GM23248 (cell line): ENCODE data around the gene ZNF552. TPM values are rescaled to one million over a fixed set of nuclear protein-coding genes. Genes with fewer than 3 reads are reported as not detected.

Source experiments
- DNase-seq: peaks from one replicate; pipeline ENCODE4 v3.0.0-alpha.2; 2015
- H2AFZ ChIP-seq: fragments of 200-600 bp; sonication (generic); 2 replicates; pipeline ENCODE4 v1.6.1; 2016; ENCODE audit warnings: antibody characterized with exemption
- H3F3A ChIP-seq: fragments of 200-600 bp; sonication (generic); 2 replicates; pipeline ENCODE4 v1.6.1; 2016; ENCODE audit warnings: mild to moderate bottlenecking, antibody characterized with exemption, mixed run types; ENCODE audit not compliant: insufficient read depth
- H3K27ac ChIP-seq: fragments of 200-600 bp; sonication (generic); 2 replicates; pipeline ENCODE4 v1.5.1; 2016; ENCODE audit warnings: mild to moderate bottlenecking
- H3K27me3 ChIP-seq: fragments of 200-600 bp; sonication (generic); replicated peaks from 2 replicates; pipeline ENCODE4 v1.6.1; 2016; ENCODE audit warnings: mild to moderate bottlenecking; ENCODE audit not compliant: insufficient read depth
- H3K36me3 ChIP-seq: fragments of 200-600 bp; sonication (generic); 2 replicates; pipeline ENCODE4 v1.6.1; 2016; ENCODE audit warnings: low read depth, mild to moderate bottlenecking
- H3K4me1 ChIP-seq: fragments of 200-600 bp; sonication (generic); 2 replicates; pipeline ENCODE4 v1.6.1; 2016; ENCODE audit warnings: mild to moderate bottlenecking; ENCODE audit not compliant: insufficient read depth
- H3K4me2 ChIP-seq: fragments of 200-600 bp; sonication (generic); one replicate; pipeline ENCODE4 v1.6.1; 2016; ENCODE audit warnings: mild to moderate bottlenecking; ENCODE audit not compliant: unreplicated experiment
- H3K4me3 ChIP-seq: fragments of 200-600 bp; sonication (generic); 2 replicates; pipeline ENCODE4 v1.5.1; 2016; ENCODE audit warnings: mild to moderate bottlenecking
- H3K79me2 ChIP-seq: fragments of 200-600 bp; sonication (generic); 2 replicates; pipeline ENCODE4 v1.6.1; 2016; ENCODE audit warnings: mild to moderate bottlenecking; ENCODE audit not compliant: insufficient read depth
- H3K9ac ChIP-seq: fragments of 200-600 bp; sonication (generic); 2 replicates; pipeline ENCODE4 v1.6.1; 2016; ENCODE audit warnings: mild to moderate bottlenecking
- H3K9me2 ChIP-seq: fragments of 200-600 bp; sonication (generic); 2 replicates; pipeline ENCODE4 v1.6.1; 2016; ENCODE audit warnings: mixed run types, mild to moderate bottlenecking, moderate library complexity; ENCODE audit not compliant: insufficient read depth
- H3K9me3 ChIP-seq: fragments of 200-600 bp; sonication (generic); one replicate; pipeline ENCODE4 v1.6.1; 2017; ENCODE audit warnings: low read depth
- H4K20me1 ChIP-seq: fragments of 200-600 bp; sonication (generic); 2 replicates; pipeline ENCODE4 v1.6.0; 2016; ENCODE audit not compliant: insufficient read depth
- EZH2 ChIP-seq: fragments of 200-600 bp; sonication (generic); IDR thresholded peaks from 2 replicates; pipeline ENCODE4 v1.6.1; 2018; ENCODE audit warnings: antibody characterized with exemption, mild to moderate bottlenecking; ENCODE audit not compliant: insufficient read depth, poor library complexity, severe bottlenecking
- EZH2phosphoT487 ChIP-seq: fragments of 200-600 bp; sonication (generic); IDR thresholded peaks from 2 replicates; pipeline ENCODE4 v1.6.1; 2018; ENCODE audit warnings: antibody characterized with exemption, moderate library complexity, mild to moderate bottlenecking, low read depth; ENCODE audit not compliant: insufficient read depth
- WGBS, 2 experiments: methylation state at CpG; one replicate each; pipeline ENCODE4 v1.1.6; 2015 to 2017; ENCODE audit warnings: low lambda C conversion rate in 2 of 2, low coverage in 1 of 2; ENCODE audit errors: missing lambda C conversion rate in 2 of 2; 5-methylcytosine and 5-hydroxymethylcytosine counted together
- in situ Hi-C: fragments of 300-500 bp; cut with MboI; formaldehyde crosslinking; loops from 2 replicates; pipeline ENCODE4 v1.15.0; 2020
- polyA plus RNA-seq: library from polyadenylated mRNA; unstranded; fragments of >200 nt; fragmentation: Nextera tagmentation; extraction: Ambion mirVana; gene quantifications from 2 replicates; pipeline ENCODE4 v1.2.1, GENCODE V29; 2016
- total RNA-seq: library from RNA; depleted of rRNA; stranded (reverse); fragments of >200 nt; shearing (Covaris generic); gene quantifications from 2 replicates; pipeline ENCODE4 v1.2.3, GENCODE V29; 2014; rRNA removed

ZNF552 gene
- total and polyA plus RNA-seq, 2 experiments from 2014 or later, result 2.7 to 4.3 TPM

DNA sequence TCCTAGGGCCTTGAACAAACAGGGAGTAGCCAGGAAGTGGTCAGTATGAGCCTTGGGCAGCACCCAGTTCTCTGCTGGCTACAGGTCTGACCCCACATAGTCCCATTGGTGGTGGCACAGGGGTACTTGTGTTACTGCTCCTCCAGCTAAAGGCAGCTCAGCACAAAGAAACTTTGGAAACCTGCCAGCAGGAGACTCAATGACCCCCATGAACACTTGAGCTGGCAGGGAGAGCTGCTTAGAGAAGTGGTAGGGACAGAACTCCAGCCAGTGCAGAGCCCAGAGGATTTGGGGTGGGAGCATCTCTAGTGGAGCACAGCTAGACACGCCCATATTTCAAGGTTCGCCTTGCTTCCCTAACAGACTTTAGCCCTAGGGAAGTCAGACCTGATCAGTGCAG is 55.6 kb downstream of the ZNF552 start:
- Histone ChIP-seq H3K4me1 (no peaks in the 10 kb centered on the region), H3K27ac (no peak overlapping the region), H3K36me3 (peaks cover 30% of the 10 kb centered on the region), H4K20me1 (no peaks in the 10 kb centered on the region), H3K27me3 (no peaks in the 10 kb centered on the region), H3K4me2 (no peak overlapping the region), H3K4me3 (no peak overlapping the region), H3K9me3 (no peaks in the 10 kb centered on the region), H3K79me2 (peaks cover 30% of the 10 kb centered on the region), H2AFZ (no peak overlapping the region), H3F3A (no peaks in the 10 kb centered on the region), H3K9me2 (no peaks in the 10 kb centered on the region), H3K9ac (no peak overlapping the region)
- DNase-seq, result no peak
- 100% methylated on average over 2 of the region's 2 CpGs for WGBS, 2 experiments
- TF ChIP-seq EZH2 (no peak), EZH2phosphoT487 (no peak)
- in situ Hi-C loops, result no loop called here

DNA sequence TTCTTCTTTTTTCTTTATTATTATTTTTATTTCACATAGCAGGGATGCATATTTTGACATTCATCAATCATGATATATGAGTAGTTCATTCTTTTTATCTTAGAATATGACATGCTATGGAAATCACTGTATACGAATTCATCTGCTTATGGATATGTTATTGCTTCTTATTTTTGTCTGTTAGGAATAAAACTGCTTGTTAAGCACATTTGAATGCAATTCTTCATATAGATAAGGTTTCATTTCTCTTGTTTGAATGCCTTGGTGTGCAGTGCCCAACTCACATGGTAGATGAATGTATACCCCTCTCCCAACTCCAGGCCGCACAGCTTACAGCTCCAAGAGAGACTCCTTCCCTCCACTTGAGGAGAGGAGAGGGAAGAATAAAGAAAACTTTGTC is 56.8 kb downstream of the ZNF552 start:
- in situ Hi-C loops, result no loop called here
- Histone ChIP-seq H3K27ac (no peak overlapping the region), H3K9me3 (no peaks in the 10 kb centered on the region), H2AFZ (no peak overlapping the region), H3K9ac (no peak overlapping the region), H3K27me3 (no peaks in the 10 kb centered on the region), H3K36me3 (peaks cover 41% of the 10 kb centered on the region), H3K4me2 (no peak overlapping the region), H3K79me2 (peaks cover 34% of the 10 kb centered on the region), H4K20me1 (no peaks in the 10 kb centered on the region), H3K4me1 (no peaks in the 10 kb centered on the region), H3K9me2 (no peaks in the 10 kb centered on the region), H3F3A (no peaks in the 10 kb centered on the region), H3K4me3 (no peak overlapping the region)
- WGBS, 2 experiments, result 79 to 88% methylated on average over 2 of the region's 2 CpGs
- TF ChIP-seq EZH2phosphoT487, result no peak
- DNase-seq, result no peak

Other genes with a start within 250 kb of the ZNF552 start
- gene ZNF416, start 236.0 kb downstream of the ZNF552 start, total RNA-seq, result 3.2 and 5.9 TPM in 2 replicates
- 4.9 and 5.8 TPM in 2 replicates for gene ZNF416, start 236.0 kb downstream of the ZNF552 start, polyA plus RNA-seq
- gene ZIK1, start 230.8 kb downstream of the ZNF552 start, total RNA-seq, result 5.3 and 10.4 TPM in 2 replicates
- 3.2 and 3.4 TPM in 2 replicates for gene ZIK1, start 230.8 kb downstream of the ZNF552 start, polyA plus RNA-seq
- gene ZNF530, start 215.0 kb downstream of the ZNF552 start, total RNA-seq, result 3.7 and 5.1 TPM in 2 replicates
- gene ZNF530, start 215.0 kb downstream of the ZNF552 start, polyA plus RNA-seq, result 2.4 and 2.6 TPM in 2 replicates
- gene ZNF134, start 200.7 kb downstream of the ZNF552 start, total RNA-seq, result 23.6 and 27.6 TPM in 2 replicates
- 9.5 and 10.0 TPM in 2 replicates for gene ZNF134, start 200.7 kb downstream of the ZNF552 start, polyA plus RNA-seq
- 8.3 and 11.1 TPM in 2 replicates for gene ZNF211, start 181.7 kb downstream of the ZNF552 start, total RNA-seq
- 5.5 and 5.7 TPM in 2 replicates for gene ZNF211, start 181.7 kb downstream of the ZNF552 start, polyA plus RNA-seq
- not detected in 2 replicates for gene ZSCAN4, start 146.0 kb downstream of the ZNF552 start, total RNA-seq
- gene ZSCAN4, start 146.0 kb downstream of the ZNF552 start, polyA plus RNA-seq, result not detected in 2 replicates
- 6.3 and 7.1 TPM in 2 replicates for gene ZNF551, start 132.9 kb downstream of the ZNF552 start, total RNA-seq
- 1.9 and 2.6 TPM in 2 replicates for gene ZNF551, start 132.9 kb downstream of the ZNF552 start, polyA plus RNA-seq
- gene ZNF154, start 105.7 kb downstream of the ZNF552 start, total RNA-seq, result 2.0 and 2.2 TPM in 2 replicates
- gene ZNF154, start 105.7 kb downstream of the ZNF552 start, polyA plus RNA-seq, result 2.0 and 2.6 TPM in 2 replicates
- gene ZNF671, start 87.3 kb downstream of the ZNF552 start, total RNA-seq, result 7.2 and 8.4 TPM in 2 replicates
- gene ZNF671, start 87.3 kb downstream of the ZNF552 start, polyA plus RNA-seq, result 6.8 and 6.9 TPM in 2 replicates
- gene ZNF776, start 68.1 kb downstream of the ZNF552 start, total RNA-seq, result 6.7 and 9.4 TPM in 2 replicates
- 3.7 and 3.9 TPM in 2 replicates for gene ZNF776, start 68.1 kb downstream of the ZNF552 start, polyA plus RNA-seq
- gene ZNF586, start 45.2 kb downstream of the ZNF552 start, total RNA-seq, result 8.1 and 20.6 TPM in 2 replicates
- gene ZNF586, start 45.2 kb downstream of the ZNF552 start, polyA plus RNA-seq, result 5.1 and 5.8 TPM in 2 replicates
- 10.1 and 14.0 TPM in 2 replicates for gene ZNF587B, start 15.4 kb upstream of the ZNF552 start, total RNA-seq
- 5.1 TPM in 2 replicates for gene ZNF587B, start 15.4 kb upstream of the ZNF552 start, polyA plus RNA-seq
- gene ZNF587, start 34.9 kb upstream of the ZNF552 start, total RNA-seq, result 10.0 and 14.3 TPM in 2 replicates
- gene ZNF587, start 34.9 kb upstream of the ZNF552 start, polyA plus RNA-seq, result 6.9 and 8.0 TPM in 2 replicates
- 3.3 and 3.6 TPM in 2 replicates for gene ZNF814, start 74.1 kb upstream of the ZNF552 start, total RNA-seq
- 11.7 and 14.1 TPM in 2 replicates for gene ZNF814, start 74.1 kb upstream of the ZNF552 start, polyA plus RNA-seq
- 9.8 and 14.7 TPM in 2 replicates for gene ZNF417, start 101.7 kb upstream of the ZNF552 start, total RNA-seq
- 3.6 and 5.1 TPM in 2 replicates for gene ZNF417, start 101.7 kb upstream of the ZNF552 start, polyA plus RNA-seq
- gene ZNF418, start 120.5 kb upstream of the ZNF552 start, total RNA-seq, result 2.6 and 2.8 TPM in 2 replicates
- gene ZNF418, start 120.5 kb upstream of the ZNF552 start, polyA plus RNA-seq, result 1.0 and 2.2 TPM in 2 replicates
- gene ZNF256, start 132.8 kb upstream of the ZNF552 start, total RNA-seq, result 1.5 and 5.2 TPM in 2 replicates
- 3.1 and 3.3 TPM in 2 replicates for gene ZNF256, start 132.8 kb upstream of the ZNF552 start, polyA plus RNA-seq
- gene C19orf18, start 159.6 kb upstream of the ZNF552 start, total RNA-seq, result 0.25 TPM in 1 of 2 replicates, not detected in the other
- 0.79 and 1.0 TPM in 2 replicates for gene C19orf18, start 159.6 kb upstream of the ZNF552 start, polyA plus RNA-seq
- gene ZNF606, start 187.9 kb upstream of the ZNF552 start, total RNA-seq, result 15.0 and 17.2 TPM in 2 replicates
- gene ZNF606, start 187.9 kb upstream of the ZNF552 start, polyA plus RNA-seq, result 8.0 and 8.1 TPM in 2 replicates
- not detected in 2 replicates for gene ZSCAN1, start 219.1 kb upstream of the ZNF552 start, total RNA-seq
- gene ZSCAN1, start 219.1 kb upstream of the ZNF552 start, polyA plus RNA-seq, result 0.27 and 0.39 TPM in 2 replicates
- gene ZNF135, start 244.4 kb upstream of the ZNF552 start, total RNA-seq, result 5.1 and 6.4 TPM in 2 replicates
- 4.6 and 4.9 TPM in 2 replicates for gene ZNF135, start 244.4 kb upstream of the ZNF552 start, polyA plus RNA-seq